HG03521 (cell line): ENCODE measurements around the gene SERGEF.

Experiments used
- ATAC-seq: cut with Tn5 transposase; IDR thresholded peaks from one replicate; pipeline ENCODE4 v1.9.1; 2021; ENCODE audit warnings: mild to moderate bottlenecking, moderate library complexity; ENCODE audit not compliant: unreplicated experiment

The SERGEF gene

GRCh38 chr11:17867341-17867740 lies 145.5 kb downstream of the SERGEF start:
- ATAC-seq: no peak

DNA sequence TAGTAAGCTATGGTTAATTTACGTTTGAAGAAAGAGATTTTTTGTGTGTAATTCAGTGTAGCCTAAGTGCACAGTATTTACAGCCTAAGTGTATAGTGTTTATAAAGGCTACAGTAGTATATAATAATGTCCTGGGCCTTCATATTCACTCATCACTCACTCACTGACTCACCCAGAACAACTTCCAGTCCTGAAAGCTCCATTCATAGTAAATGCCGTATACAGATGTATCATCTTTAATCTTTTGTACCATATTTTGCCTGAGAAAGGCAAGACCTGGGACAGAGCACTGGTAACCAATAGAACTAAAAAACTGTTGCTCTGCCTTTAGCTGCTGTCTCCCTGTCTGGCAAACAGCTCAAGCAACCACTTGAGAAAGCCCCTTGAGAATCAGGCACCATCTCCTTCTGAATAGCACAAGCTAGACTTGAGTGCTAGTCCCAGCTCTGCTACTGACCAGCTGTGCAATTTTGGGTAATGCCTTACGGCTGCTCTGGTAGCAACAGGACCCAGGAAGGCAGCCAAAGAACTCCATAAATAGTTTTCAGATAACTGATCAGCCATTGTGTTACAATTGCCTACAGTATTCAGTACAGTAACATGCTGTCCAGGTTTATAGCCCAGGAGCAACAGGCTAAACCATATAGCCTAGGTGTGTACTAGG lies 146.9 kb downstream of the SERGEF start:
- ATAC-seq: no peak

DNA sequence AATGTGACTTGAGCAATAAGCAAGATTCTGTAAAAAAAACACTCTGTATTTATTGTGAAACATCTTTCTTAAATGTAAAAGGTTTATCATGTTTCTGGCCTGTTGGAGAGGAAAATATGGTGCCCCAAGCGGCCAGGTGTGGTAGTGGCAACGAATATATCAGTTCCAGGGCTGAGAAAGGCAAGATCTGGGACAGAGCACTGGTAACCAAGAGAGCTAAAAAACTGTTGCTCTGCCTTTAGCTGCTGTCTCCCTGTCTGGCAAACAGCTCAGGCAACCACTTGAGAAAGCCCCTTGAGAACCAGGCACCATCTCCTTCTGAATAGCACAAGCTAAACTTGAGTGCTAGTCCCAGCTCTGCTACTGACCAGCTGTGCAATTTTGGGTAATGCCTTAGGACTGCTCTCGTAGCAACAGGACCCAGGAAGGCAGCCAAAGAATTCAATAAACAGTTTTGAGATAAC lies 148.3 kb downstream of the SERGEF start:
- no peak for ATAC-seq

GRCh38 chr11:17861036-17861755 lies 151.7 kb downstream of the SERGEF start:
- ATAC-seq: no peak

- no peak for ATAC-seq
Observed at GRCh38 chr11:17859552-17859951, 153.3 kb downstream of the SERGEF start.

GRCh38 chr11:17855531-17856290 lies 157.1 kb downstream of the SERGEF start:
- no peak for ATAC-seq

- no peak for ATAC-seq
Observed at GRCh38 chr11:17853280-17853679, 159.6 kb downstream of the SERGEF start.

DNA sequence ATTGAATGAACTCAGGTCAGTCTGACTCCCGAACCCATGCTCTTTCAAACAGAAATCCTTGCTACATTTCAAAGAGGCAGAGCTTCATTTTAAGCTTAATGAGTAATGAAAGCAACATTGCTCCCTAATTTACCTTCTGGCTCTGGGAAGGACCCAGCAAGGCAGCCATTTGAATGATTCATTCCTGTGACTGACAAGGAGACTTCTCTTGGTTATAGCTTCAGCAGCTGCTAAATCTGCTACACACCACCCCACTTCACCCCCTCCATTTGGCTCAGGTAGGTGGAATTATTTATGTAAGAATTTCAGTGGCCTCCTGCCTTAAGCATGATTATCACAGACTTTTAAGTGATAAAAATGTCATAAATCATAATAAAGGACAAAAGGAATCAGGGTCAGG lies 160.6 kb downstream of the SERGEF start:
- no peak for ATAC-seq

GRCh38 chr11:17851697-17852096 lies 161.2 kb downstream of the SERGEF start:
- no peak for ATAC-seq

- ATAC-seq: no peak
Observed at GRCh38 chr11:17850336-17850735, 162.5 kb downstream of the SERGEF start.

GRCh38 chr11:17848715-17849114 lies 164.1 kb downstream of the SERGEF start:
- ATAC-seq: no peak

DNA sequence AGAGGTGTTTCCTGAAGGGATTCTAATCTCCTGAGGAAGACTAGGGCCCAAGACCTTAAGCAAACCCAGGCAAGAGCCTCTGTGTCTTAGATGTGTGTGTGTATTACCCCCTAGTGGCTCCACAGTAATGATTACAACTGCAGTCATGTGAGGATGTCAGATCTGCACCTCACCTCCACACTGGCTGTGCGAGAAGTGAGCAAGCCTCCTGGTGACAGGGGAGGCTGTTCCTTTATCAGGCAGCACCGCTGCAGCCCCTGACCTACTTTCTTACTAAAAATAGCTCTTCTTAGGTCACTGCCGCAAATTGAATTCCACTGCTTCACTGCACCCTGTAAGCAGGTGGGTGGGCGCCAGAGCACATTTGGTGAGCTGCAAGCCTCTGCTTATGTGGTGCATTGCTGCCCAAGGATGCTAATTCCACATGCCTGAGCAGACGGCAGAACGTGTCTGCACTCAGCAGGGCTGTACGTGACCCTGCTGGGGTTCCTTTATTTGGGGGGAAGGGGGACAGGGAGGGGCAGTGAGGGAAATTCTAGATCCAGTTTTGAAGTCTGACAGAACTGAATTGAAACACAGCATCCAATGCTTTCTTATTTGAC lies 165.9 kb downstream of the SERGEF start:
- no peak for ATAC-seq

DNA sequence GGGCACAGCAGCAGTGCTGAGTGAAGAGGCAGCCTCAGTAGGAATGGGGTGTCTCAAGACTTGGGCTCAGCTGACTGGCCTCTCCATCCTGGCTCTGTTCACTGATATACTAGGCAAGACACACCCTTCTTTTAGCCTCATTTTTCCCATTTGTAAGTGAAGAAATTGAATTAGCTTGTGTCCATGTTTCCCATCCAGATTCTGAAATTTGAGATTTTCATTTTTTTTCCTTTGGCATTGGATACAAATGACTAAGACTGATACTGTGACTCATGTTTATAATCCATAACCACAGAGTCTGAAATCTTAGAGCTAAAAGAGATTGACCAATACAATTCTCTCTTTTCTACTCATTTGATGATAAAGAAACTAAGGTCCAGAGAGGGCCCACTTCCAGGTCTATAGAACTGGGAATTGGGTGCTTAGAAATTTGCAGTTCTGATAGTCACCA lies 167.4 kb downstream of the SERGEF start:
- no peak for ATAC-seq

DNA sequence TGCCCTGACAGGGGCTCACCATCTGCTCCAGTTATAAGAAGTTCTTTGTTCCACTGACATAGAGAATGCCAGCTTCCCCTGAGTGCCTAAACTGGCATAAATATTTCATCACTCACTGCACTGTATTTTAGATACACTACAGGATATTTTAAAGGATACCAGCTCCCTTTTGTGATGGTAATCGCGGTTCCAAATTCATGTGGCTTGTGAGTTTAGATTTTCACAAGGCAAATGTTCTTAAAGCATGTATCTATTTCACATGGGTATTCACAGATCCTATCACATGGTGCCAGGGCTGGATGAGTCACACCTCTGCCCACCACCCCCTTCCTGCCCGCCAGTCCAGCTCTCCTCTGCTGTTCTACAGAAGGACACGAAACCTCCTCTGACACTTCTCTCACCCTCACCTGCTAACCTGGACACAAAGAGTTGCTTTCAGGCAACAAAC lies 172.7 kb downstream of the SERGEF start:
- ATAC-seq: no peak

DNA sequence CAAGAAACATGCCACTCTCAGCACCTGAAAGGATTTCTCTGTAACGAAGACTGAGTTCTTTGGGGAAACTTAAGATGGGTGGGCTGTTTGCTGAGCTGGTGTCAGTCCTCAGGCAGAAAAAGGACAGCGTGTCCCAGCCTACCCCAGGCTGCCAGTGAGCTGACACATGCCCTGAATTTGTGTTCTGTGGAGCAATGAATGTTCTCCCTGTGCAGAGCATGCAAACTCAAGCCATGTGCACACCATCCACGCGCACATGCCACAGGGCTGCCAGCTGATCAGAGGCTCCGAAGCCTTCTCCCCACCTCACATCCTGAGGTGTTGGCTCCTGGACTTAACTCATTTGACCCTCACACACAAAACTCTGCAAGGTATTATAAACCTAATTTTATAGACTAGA lies 173.4 kb downstream of the SERGEF start:
- no peak for ATAC-seq

DNA sequence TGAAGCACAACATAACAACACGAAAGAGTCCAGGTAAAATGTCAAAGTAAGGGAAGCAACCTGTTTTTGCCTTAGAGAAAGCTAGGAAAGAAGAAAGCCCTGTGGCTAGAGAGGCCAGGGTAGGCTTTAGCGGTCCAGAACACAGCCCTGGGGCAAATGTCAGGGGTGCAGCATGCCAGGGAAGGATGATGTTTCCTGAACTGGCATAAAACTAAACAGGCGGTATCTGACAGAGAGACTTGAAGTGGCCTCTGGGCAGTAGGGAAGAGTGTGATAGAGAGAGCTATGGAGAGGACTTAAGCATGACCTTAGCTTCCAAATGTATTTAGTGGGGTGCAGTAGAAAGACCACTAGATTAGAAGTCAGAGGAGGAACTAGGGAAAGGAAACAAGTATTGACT lies 174.7 kb downstream of the SERGEF start:
- ATAC-seq: no peak

DNA sequence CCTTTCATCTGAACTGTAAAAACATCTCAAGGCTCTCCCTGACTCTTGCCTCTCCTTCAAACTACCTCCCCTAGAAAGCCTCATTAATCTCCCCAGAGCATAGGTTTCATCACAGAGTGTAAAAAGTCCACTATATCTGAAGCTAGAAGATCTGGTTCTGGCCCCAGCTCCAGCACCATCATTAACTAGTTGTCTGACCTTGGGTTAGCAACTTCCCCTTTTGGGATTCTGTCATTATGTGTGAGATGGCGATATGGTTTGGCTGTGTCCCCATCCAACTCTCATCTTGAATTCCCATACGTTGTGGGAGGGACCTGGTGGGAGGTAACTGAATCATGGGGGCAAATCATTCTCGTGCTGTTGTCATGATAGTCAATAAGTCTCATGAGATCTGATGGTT lies 181.0 kb downstream of the SERGEF start:
- no peak for ATAC-seq

DNA sequence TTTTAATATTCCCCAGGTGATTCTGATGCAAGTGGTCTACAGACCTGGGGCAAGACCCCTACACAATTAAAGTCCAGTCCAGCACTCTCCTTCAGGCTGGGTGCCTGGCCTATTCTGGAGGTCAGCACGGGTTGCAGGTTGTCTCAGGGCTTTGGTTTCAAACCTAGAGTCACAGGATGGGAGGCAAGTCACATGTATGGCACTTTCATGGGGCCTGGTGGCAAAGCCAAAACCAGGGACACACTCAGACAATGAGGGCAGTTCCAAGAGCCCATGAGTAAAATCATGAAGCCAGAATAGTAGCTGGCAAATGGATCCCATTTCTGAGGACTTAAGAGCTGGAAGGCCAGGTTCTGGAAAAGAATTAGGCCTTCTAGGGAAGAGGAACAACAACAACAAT lies 181.6 kb downstream of the SERGEF start:
- no peak for ATAC-seq

DNA sequence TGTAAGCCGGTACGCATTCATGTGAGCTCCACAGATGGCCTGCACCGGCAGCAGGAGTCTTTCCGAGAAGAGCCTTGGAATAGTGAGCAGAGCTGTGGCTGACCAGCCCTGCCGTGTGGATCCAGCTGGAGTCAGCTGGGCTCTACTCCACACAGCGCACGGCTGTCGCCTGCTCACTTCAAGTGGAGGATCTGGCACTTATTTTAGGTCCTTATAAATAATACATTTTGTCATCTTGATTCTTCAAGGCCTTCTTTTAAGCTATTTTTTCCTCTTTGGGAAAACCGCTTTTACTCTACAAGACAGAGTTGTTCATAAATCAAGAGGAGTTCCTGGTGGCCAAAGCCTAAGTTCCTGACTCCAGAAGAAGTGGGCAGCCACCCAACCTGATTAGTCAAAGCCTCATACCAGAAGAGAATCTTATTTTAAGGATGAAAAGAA lies 184.5 kb downstream of the SERGEF start:
- ATAC-seq: no peak

- no peak for ATAC-seq
Observed at GRCh38 chr11:17827006-17827405, 185.8 kb downstream of the SERGEF start.

- no peak for ATAC-seq
Observed at GRCh38 chr11:17822401-17822781, 190.5 kb downstream of the SERGEF start.
